Hematopoietic multipotent progenitor cell (in vitro differentiated cells): ENCODE measurements around the gene CD2AP. TPM values are rescaled to one million over a fixed set of nuclear protein-coding genes. Genes with fewer than 3 reads are reported as not detected.

ENCODE experiments used
- DNase-seq, 3 donors: peaks; one replicate each; pipeline ENCODE4 v3.0.0-alpha.2; 2011 to 2015; ENCODE audit warnings: low read depth in 2 of 3, low spot score in 2 of 3
- total RNA-seq: library from RNA; depleted of rRNA; stranded (reverse); fragments of >200 nt; gene quantifications from one replicate; pipeline ENCODE4 v1.2.3, GENCODE V29; 2012

Gene CD2AP
- total RNA-seq, 1 donor, result 8.1 TPM

DNA sequence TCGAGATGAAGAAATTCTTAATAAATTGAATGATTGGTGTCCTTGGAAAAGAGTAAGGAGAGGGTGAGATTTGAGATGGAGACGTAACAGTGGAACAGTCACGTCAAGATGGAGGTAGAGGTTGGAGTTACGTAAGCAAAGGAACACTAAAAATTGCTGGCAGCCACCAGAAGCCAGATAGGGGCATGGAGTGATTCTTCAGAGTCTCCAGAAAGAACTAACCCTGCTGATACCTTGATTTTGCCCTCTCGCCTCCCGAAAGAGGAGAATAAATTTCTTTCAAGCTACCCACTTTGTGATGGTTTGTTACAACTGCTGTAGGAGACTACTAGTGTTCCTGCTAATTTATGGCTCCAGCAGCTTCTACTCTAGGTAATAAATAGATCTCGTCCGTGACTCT is 17.6 kb downstream of the CD2AP start:
- DNase-seq, result no peak

- no peak for DNase-seq
Measured at GRCh38 chr6:47495954-47496545, 18.5 kb downstream of the CD2AP start.

DNA sequence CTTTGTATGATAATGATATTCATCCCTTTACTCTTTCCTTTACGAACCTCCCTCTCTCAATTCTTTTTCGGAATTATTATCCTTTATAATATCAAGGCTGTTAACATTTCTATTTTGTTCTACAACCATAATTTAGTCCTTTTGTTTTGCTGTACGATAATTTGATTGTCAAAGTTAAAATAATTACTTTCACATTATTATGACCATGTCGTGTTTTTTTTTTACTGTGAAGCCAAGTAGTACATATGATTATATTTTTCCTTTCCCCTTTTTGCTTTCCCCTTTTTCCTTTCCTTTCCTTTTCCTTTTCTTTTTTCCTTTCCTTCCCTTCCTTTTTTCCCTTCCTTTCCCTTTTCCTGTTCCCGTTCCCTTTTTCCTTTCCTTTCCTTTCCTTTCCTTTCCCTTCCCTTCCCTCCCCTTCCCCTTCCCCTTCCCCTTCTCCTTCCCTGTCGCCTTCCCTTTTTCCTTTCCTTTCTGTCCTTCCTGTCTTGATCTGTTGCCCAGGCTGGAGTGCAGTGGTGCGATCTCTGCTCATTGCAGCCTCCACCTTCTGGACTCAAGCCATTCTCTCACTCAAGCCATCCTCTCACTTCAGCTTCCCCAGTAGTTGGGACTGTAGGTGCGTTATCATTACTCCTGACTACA is 19.5 kb downstream of the CD2AP start:
- no peak for DNase-seq

DNA sequence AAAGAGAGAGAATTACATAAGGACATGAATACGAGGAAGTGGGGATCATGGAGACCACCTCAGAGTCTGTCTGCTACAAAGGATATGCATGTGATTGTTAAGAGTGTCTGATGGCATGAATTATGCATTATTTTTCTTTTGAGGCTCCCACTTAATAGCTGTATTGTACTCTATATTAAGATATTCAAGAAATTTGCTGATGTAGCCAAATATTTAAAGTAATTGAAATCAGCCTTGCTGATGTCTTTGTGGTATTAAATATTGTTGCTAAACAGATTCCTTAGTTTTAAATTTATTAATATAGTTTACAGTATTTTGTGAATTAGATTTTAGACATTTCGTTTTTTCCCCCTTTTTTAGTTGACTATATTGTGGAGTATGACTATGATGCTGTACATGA is 25.3 kb downstream of the CD2AP start:
- no peak for DNase-seq

GRCh38 chr6:47509937-47510336 is 32.3 kb downstream of the CD2AP start:
- DNase-seq, result no peak

- peak in 1 of 3 donors; percentile 60 for DNase-seq
Measured at GRCh38 chr6:47512872-47513271, 35.3 kb downstream of the CD2AP start.

- DNase-seq, result no peak
Measured at GRCh38 chr6:47519279-47519678, 41.7 kb downstream of the CD2AP start.

GRCh38 chr6:47520282-47520681 is 42.7 kb downstream of the CD2AP start:
- no peak for DNase-seq

DNA sequence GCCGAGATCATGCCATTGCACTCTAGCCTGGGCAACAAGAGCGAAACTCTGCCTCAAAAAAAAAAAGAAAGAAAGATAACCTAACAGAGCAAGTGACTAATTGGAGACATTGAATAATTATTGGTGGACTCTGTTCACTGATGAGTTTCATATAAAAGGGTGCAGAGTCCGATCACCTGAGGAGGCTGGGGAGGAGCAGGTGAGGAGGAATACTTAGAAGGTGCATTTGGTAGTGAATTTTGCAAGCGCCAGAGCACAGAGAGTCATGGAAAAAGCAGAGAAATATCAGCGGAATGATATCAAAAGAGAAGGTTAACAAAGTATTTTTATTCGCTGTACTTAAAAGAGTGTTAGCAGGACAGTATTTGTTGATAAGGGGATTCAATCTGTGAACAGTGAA is 44.4 kb downstream of the CD2AP start:
- no peak for DNase-seq

DNA sequence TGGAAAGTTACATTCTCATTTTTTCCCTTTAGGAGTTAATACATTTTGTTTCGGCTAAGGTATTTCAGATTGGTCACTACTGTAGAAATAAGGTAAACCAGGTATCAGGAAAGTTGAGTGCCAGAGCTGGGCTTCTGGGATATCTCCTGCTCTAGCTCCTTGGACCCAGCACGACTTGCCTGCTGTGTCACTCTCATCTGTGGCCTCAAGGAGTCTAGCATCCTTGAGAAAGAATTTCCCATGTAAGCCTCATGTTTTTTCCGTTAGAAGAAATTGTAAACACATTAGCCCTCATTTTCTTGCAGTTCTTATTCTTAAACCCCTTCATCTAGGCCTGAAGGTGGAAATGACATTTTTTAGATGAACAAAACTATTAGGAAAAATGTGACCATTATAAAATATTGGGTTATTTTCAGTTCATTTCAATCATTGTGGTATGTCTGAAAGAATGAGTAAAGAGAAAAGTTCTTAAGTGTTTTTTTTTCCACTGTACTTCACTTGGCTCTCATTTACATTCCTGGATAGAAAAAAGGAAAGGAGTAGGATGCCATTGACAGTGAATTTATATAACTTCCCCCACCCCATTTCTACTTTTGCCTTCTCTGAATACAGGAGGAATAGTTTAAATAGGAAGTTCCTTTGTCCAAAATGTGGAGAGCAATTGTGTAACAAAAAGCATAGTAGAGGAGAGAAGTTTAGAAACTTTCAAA is 46.7 kb downstream of the CD2AP start:
- DNase-seq, result no peak

DNA sequence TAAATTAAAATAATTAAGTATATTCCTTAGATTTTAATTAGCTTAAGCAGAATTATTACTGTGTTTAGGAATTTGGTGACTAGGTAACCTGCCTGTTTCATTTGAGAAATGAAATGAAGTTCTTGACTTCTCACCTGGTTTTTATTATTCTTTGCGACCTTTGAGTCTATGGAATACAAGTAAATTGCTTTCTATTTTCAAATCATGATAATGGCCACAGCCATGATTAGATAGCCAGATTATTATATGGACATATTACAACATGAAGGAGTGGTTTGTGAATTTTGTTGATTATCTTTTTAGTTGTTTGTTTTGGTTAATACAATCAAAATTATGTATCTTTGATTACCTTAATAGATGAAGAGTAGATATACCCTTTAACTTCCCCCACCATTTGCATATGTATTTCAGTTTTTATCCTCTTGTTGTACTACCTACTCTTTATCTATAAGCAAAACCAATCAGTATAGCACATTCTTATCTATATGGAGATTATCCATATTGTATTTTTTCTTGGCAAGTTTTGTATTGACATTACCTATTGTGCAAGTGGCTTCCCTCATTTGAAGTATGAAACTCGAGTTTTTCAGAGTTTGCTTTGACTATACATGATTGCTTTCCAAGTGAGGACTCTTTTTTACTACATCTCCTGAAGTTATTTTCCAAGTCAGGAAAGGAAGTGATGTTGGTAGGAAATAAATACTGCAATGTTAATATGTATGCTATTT is 47.9 kb downstream of the CD2AP start:
- DNase-seq, result no peak

- DNase-seq, result no peak
Measured at GRCh38 chr6:47527274-47527673, 49.7 kb downstream of the CD2AP start.

DNA sequence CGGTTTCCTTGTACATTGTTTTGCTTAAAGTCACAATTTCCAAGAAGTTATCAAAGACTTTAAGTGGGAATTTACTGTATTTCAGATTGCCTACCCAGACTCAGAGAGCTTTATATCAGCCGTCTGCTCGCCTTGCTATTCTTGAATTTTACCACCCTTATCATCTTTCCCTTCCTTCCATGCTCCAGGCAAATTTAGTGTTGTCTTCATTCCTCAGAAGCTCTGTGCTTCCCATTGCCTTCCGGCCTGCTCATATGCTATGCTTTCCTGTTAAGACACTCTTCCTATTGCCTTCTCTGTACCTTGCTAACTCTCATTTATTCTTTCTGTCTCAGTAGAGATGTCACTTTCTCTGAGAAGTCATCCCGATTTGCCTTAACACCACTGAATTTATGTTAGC is 52.1 kb downstream of the CD2AP start:
- DNase-seq, result no peak

DNA sequence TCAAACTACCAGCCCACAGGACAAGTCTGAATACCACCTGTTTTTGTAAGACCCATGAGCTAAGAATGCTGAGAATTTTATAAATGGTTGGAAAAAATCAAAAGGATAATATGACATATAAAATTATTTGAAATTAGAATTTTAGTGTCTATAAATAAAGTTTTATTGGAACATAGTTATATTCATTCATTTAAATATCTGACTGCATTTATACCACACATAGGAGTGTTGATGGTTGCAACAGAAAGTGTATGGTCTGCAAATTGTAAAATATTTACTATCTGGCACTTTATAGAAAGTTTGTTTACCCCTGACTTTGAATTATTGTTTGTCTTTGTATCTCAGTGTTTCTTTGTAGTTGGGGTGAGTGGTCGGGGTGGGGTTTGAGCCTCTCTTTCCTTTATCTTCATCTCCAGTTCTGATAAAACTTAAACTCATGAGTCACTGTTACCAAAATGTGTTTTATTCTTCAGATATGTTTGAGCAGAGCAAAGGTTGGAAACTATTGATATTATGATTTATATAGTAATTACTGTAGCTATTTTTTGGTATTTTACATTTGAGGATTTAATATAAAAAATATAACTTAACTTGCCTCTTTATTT is 55.5 kb downstream of the CD2AP start:
- no peak for DNase-seq

DNA sequence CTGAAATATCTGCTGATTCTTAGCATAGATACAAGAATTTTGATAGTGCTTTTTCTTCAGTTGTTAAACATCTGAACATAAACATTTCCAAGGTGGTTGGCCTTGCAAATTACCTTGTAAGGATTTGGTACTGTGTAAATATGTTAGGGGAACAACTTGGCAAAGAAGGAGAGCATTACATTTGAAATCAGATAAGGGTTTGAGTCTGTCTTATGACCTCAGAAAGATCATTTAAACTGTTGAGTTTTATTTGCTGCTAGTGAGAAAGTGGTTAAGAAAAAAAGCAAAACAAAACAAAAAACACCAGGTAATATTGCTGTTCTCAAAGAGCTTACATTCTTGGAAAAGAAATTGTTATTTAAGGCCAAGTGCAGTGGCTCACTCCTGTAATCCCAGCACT is 56.5 kb downstream of the CD2AP start:
- no peak for DNase-seq

- DNase-seq, result no peak
Measured at GRCh38 chr6:47535316-47536225, 58.0 kb downstream of the CD2AP start.

- DNase-seq, result no peak
Measured at GRCh38 chr6:47536816-47537401, 59.3 kb downstream of the CD2AP start.

DNA sequence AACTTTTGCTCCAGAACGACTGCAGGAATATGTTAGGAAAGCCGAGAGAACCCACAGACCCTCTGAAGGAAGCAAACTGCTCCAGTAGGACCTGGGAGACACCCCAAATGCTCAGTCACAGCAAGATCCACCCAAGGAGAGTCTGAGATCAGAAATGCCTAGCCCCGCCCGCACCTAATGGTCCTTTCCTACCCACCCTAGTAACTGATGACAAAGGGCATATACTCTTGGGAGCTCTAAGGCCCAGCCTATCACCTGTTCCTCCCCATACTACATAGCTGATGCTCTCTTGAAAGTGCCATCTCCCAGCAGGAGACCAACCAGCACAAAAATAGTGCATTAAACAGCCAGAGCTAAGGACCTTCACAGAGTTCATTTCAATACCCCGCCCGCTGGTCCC is 67.6 kb downstream of the CD2AP start:
- DNase-seq, result no peak

DNA sequence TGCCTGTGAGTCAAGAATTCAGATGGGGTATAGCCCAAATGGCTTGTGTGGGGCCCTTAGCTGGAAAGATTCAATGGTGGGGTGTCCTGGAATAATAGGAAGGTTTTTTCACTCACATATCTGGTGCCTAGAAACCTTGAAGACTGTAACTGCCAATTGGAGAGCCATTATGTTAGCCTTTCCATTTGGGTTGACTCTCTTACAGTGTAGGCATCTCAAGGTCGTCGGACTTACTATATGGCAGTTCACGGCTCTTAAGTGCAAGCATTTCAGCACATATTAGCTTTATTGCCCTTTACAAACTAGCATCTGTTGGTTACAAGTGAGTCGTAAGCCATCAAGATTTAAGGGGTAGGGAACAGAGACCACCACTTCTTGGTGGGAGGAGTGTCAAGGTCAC is 74.1 kb downstream of the CD2AP start:
- no peak for DNase-seq

DNA sequence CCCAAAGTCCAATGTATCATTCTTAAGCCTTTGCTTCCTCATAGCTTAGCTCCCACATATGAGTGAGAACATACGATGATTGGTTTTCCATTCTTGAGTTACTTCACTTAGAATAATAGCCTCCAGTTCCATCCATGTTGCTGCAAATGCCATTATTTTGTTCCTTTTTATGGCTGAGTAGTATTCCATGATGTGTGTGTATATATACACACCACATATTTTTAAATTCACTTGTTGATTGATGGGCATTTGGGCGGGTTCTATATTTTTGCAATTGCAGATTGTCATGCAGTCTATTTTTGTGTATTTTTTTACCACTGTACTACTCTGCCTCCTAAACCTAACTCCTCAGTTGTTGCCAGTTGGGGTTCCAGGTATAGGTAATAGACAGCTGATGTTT is 74.7 kb downstream of the CD2AP start:
- DNase-seq, result no peak
